Activated B cell treated with CpG ODN at 0.5 μM for 24 hours (primary cell): ENCODE data around the gene CD79A. TPM values are rescaled to one million over a fixed set of nuclear protein-coding genes. Genes with fewer than 3 reads are reported as not detected.
A peak's percentile ranks its signal among the peaks of the same experiment; 100 is the strongest.

Experiments
- ATAC-seq: fragments of 200-7000 bp; cut with Tn5 transposase; one replicate; pipeline ENCODE4 v1.10.0; 2021; ENCODE audit warnings: low read depth, mild to moderate bottlenecking, moderate library complexity
- CTCF ChIA-PET: fragments of 350-600 bp; sonication (Branson Sonifier 250); formaldehyde crosslinking; loops from one replicate; lab custom pipeline; 2021; ENCODE audit warnings: antibody characterized with exemption; lab: Charles Lee
- POLR2A ChIA-PET: fragments of 350-600 bp; sonication (Branson Sonifier 250); formaldehyde crosslinking; loops from one replicate; lab custom pipeline; 2021; ENCODE audit warnings: antibody characterized with exemption; lab: Charles Lee
- DNase-seq: peaks from one replicate; pipeline ENCODE4 v3.0.0; 2022
- H3K27ac Mint-ChIP-seq: one replicate; pipeline ENCODE4 v1.8.0; 2020; ENCODE audit warnings: mixed read lengths
- H3K27me3 Mint-ChIP-seq: one replicate; pipeline ENCODE4 v1.8.0; 2021; ENCODE audit warnings: mixed read lengths
- H3K36me3 Mint-ChIP-seq: one replicate; pipeline ENCODE4 v1.8.0; 2021; ENCODE audit warnings: low read depth, mixed read lengths
- H3K4me1 Mint-ChIP-seq: one replicate; pipeline ENCODE4 v1.8.0; 2021; ENCODE audit warnings: mixed read lengths
- H3K4me3 Mint-ChIP-seq: one replicate; pipeline ENCODE4 v1.8.0; 2020; ENCODE audit warnings: mild to moderate bottlenecking, mixed read lengths
- H3K9me3 Mint-ChIP-seq: one replicate; pipeline ENCODE4 v1.8.0; 2020; ENCODE audit warnings: mixed read lengths
- CTCF ChIP-seq: fragments of 200-600 bp; IDR thresholded peaks from one replicate; pipeline ENCODE4 v1.8.0; 2022; ENCODE audit warnings: antibody characterized with exemption, mild to moderate bottlenecking
- intact Hi-C: fragments of 100-400 bp; cut with micrococcal nuclease; formaldehyde crosslinking; loops from one replicate; pipeline ENCODE4 v1.15.1; 2024
- total RNA-seq: library from RNA; stranded (reverse); gene quantifications from 2 replicates; pipeline ENCODE4 v1.2.3, GENCODE V29; 2022

Gene CD79A
- total RNA-seq, 1 donor from 2014 or later = 889 TPM

- peak overlapping the region; percentile 94 for H3K4me3 Mint-ChIP-seq
- DNase-seq = no peak
- intact Hi-C loops = loop anchor here (1.0 kb wide), 6 partner anchors 75 to 466 kb away; partner anchors contain the start of genes MEGF8 and RABAC1
- no peaks in the 10 kb centered on the region for H3K27me3 Mint-ChIP-seq
- H3K27ac Mint-ChIP-seq = peak overlapping the region; percentile 97
- ChIA-PET CTCF (interaction anchor here (0.6 to 3.8 kb wide), 17 partner anchors 9 to 306 kb away, joined by 3 to 34 read pairs (median 5); partner anchors contain the start of genes ARHGEF1, CD79A, ERFL and RABAC1), POLR2A (interaction anchor here (0.7 to 4.1 kb wide), 19 partner anchors 14 to 537 kb away, joined by 3 to 258 read pairs (median 8); partner anchors contain the start of genes ARHGEF1, B9D2, CD79A and ERFL)
- peaks cover 40% of the 10 kb centered on the region for H3K36me3 Mint-ChIP-seq
- no peaks in the 10 kb centered on the region for H3K9me3 Mint-ChIP-seq
- ATAC-seq = no peak
- no peak for TF ChIP-seq CTCF
- peaks cover 38% of the 10 kb centered on the region for H3K4me1 Mint-ChIP-seq
Measured at GRCh38 chr19:41859213-41859617, 17.9 kb upstream of the CD79A start.

- Mint-ChIP-seq H3K27ac (peak within 1 kb of the TSS; percentile 97), H3K36me3 (peaks cover 46% of the 10 kb centered on the region), H3K9me3 (no peaks in the 10 kb centered on the region), H3K4me3 (peak within 1 kb of the TSS; percentile 94), H3K27me3 (no peaks in the 10 kb centered on the region), H3K4me1 (peaks cover 44% of the 10 kb centered on the region)
- intact Hi-C loops = loop anchor here (1.0 kb wide), 9 partner anchors 11 to 465 kb away; partner anchors contain the start of genes CD79A, MEGF8 and RABAC1
- DNase-seq (peak; percentile 98), ATAC-seq (peak; percentile 85)
- ChIA-PET CTCF (interaction anchor here (1.0 to 3.8 kb wide), 18 partner anchors 9 to 175 kb away, joined by 3 to 34 read pairs (median 5); partner anchors contain the start of genes ARHGEF1, CD79A, ERFL and RABAC1), POLR2A (interaction anchor here (0.6 to 4.1 kb wide), 24 partner anchors 13 to 1574 kb away, joined by 3 to 258 read pairs (median 7); partner anchors contain the start of genes AKT2, ARHGEF1, B9D2 and CD79A)
- no peak for TF ChIP-seq CTCF
Measured at GRCh38 chr19:41859618-41860418, 17.3 kb upstream of the CD79A start, which contains the start of gene RPS19. RPS19 (plus strand) TSS chr19:41860255; CDS start chr19:41860775, 520 bp downstream.

DNA sequence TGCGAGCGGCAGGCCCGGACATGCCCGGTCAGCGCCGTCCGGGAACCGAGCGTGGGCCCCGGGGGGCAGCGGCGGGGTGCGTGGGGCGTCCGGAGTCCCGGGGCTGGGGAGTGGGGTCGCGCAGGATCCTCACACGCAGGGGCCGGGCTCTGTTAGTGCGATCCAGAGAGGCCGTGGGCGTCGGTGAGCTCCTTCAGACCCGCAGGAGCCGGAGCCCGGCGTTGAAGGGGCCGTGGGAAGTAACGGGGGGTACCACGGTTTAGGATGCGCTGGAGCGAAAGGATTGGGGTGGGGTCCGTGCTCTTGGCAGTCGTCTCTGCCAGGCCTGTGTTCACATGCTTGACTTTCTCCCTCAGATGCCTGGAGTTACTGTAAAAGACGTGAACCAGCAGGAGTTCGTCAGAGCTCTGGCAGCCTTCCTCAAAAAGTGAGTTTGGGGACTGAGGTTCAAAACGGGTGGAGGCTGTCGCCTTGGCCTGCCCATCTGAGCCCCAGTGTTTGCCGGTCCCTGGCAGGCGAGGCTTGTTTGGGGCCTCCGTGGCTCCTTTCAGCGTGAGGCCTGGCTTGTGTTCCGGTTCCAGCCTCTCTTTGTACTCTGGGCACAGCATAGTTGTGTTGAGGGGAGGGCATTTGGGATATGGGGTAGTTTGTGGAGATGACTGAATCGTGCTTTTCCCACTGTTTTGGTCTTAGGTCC, 16.5 kb upstream of the CD79A start:
- POLR2A ChIA-PET = interaction anchor here (0.5 to 4.1 kb wide), 23 partner anchors 13 to 1719 kb away, joined by 3 to 258 read pairs (median 7); partner anchors contain the start of genes AKT2, ARHGEF1, B9D2 and CD79A
- peak overlapping the region; percentile 86 for H3K27ac Mint-ChIP-seq
- peaks cover 51% of the 10 kb centered on the region for H3K36me3 Mint-ChIP-seq
- no peaks in the 10 kb centered on the region for H3K27me3 Mint-ChIP-seq
- ATAC-seq (no peak), DNase-seq (peak; percentile 27)
- CTCF ChIA-PET = interaction anchor here (1.0 to 3.8 kb wide), 13 partner anchors 8 to 99 kb away, joined by 3 to 34 read pairs (median 6); partner anchors contain the start of genes CD79A, ERFL and RABAC1
- peaks cover 48% of the 10 kb centered on the region for H3K4me1 Mint-ChIP-seq
- H3K9me3 Mint-ChIP-seq = no peaks in the 10 kb centered on the region
- no peak for TF ChIP-seq CTCF
- intact Hi-C loops = loop anchor here (1.0 kb wide), 3 partner anchors 11 to 24 kb away; partner anchors contain the start of gene CD79A
- H3K4me3 Mint-ChIP-seq = peak overlapping the region; percentile 94

- Mint-ChIP-seq H3K36me3 (peaks cover 56% of the 10 kb centered on the region), H3K9me3 (no peaks in the 10 kb centered on the region), H3K4me3 (peak overlapping the region; percentile 94), H3K27me3 (no peaks in the 10 kb centered on the region), H3K27ac (peak overlapping the region; percentile 86), H3K4me1 (peaks cover 52% of the 10 kb centered on the region)
- ATAC-seq (no peak), DNase-seq (no peak)
- CTCF ChIA-PET = interaction anchor here (1.3 to 3.8 kb wide), 3 partner anchors 11 to 26 kb away, joined by 3 to 34 read pairs (median 5); no protein-coding TSS in a partner anchor
- no peak for TF ChIP-seq CTCF
- intact Hi-C loops = no loop called here
- POLR2A ChIA-PET = interaction anchor here (0.5 to 4.1 kb wide), 10 partner anchors 12 to 1719 kb away, joined by 4 to 258 read pairs (median 19); partner anchors contain the start of genes ARHGEF1, CD79A, ERFL and RABAC1
Measured at GRCh38 chr19:41861116-41861768, 15.8 kb upstream of the CD79A start.
